Femur (tissue), 1 donor: ENCODE results near the gene FAM217B.

Experiments
- DNase-seq: peaks from one replicate; pipeline ENCODE4 v3.0.0-alpha.2; 2017

Gene FAM217B

GRCh38 chr20:59977086-59977485 lies 36.9 kb downstream of the FAM217B start:
- no peak for DNase-seq

GRCh38 chr20:59983076-59983475 lies 42.9 kb downstream of the FAM217B start:
- no peak for DNase-seq

GRCh38 chr20:59984541-59984940 lies 44.4 kb downstream of the FAM217B start:
- no peak for DNase-seq

- DNase-seq: no peak
Observed at GRCh38 chr20:59985164-59985563, 45.0 kb downstream of the FAM217B start.

- DNase-seq: no peak
Observed at GRCh38 chr20:59985864-59986263, 45.7 kb downstream of the FAM217B start.

GRCh38 chr20:59987135-59987534 lies 46.9 kb downstream of the FAM217B start:
- DNase-seq: no peak

- no peak for DNase-seq
Observed at GRCh38 chr20:59988141-59988540, 48.0 kb downstream of the FAM217B start.

- DNase-seq: no peak
Observed at GRCh38 chr20:59992526-59993084, 52.4 kb downstream of the FAM217B start.

GRCh38 chr20:59993736-59994430 lies 53.7 kb downstream of the FAM217B start:
- no peak for DNase-seq

GRCh38 chr20:59994697-59995122 lies 54.5 kb downstream of the FAM217B start:
- peak; percentile 75 for DNase-seq

- no peak for DNase-seq
Observed at GRCh38 chr20:59996108-59996507, 55.9 kb downstream of the FAM217B start.

GRCh38 chr20:59997896-59998295 lies 57.7 kb downstream of the FAM217B start:
- DNase-seq: no peak
